SH-SY5Y (cell line): Measurements from ENCODE around the gene MLC1.

ENCODE experiments used
- GATA2 ChIP-seq: IDR thresholded peaks from 2 replicates; pipeline ENCODE4 v1.6.1; 2011; ENCODE audit warnings: mild to moderate bottlenecking, low read depth, low read length
- GATA3 ChIP-seq: IDR thresholded peaks from 2 replicates; pipeline ENCODE4 v1.6.1; 2011; ENCODE audit warnings: low read depth, mild to moderate bottlenecking, low read length, moderate library complexity

MLC1 gene

GRCh38 chr22:50085211-50085972, at the start of gene MLC1:
Gene MLC1, minus strand, starts transcription at chr22:50085426. Its CDS starts 524 bp downstream, at chr22:50084902.
- TF ChIP-seq GATA3 (no peak), GATA2 (no peak)

- TF ChIP-seq GATA3: no peak
- no peak for TF ChIP-seq GATA2
Measured at GRCh38 chr22:50134481-50134880, 49.3 kb upstream of the MLC1 start.

DNA sequence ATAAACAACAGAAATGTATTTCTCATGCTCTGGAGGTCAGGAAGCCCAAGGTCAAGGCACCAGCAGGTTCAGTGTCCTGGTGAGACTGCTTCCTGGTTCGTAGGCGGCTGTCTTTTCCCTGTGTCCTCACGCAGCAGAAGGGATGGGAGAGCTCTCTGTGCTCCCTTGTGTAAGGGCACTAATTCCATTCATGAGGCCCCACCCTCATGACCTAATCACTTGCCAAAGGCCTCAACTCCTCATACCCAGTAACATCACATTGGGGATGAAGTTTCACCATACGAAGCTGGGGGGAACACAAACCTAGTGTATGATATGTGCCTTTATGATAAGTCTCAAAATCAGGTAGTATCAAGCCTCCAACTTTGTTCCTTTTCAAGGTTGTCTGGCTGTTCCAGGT, 46.7 kb upstream of the MLC1 start:
- TF ChIP-seq GATA3 (no peak), GATA2 (no peak)

DNA sequence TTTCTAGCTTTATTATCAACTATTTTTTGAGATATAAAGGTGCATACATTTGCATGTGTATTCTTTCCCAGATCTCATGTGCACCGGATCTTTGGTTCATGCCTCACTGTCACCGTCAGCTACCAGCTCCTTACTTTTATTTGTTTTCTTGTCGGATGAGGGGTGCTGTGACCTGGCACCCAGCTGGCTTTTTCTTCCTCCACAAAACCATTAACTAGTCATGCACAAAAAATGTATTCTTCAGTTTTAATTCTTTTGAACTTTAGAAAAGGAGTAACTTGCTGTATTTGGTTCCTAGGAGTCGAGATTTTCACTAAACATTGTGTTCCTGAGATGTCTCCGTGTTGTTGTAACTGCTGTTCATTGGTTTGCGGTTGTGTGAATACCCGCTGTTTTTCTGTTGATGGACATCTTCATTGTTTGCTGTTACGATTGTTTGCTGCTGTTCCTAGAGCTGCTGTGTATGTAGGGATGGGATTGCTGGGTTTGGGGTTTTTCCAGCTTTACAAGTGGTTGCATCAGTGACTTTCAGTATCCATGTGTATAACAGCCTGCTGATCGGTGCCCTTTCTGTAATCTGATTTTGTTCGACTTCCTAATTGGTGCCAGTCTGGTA, 44.0 kb upstream of the MLC1 start:
- TF ChIP-seq GATA3: no peak
- no peak for TF ChIP-seq GATA2

GRCh38 chr22:50125029-50125428, 39.8 kb upstream of the MLC1 start:
- TF ChIP-seq GATA3 (no peak), GATA2 (no peak)

- TF ChIP-seq GATA2 (no peak), GATA3 (no peak)
Measured at GRCh38 chr22:50123119-50123518, 37.9 kb upstream of the MLC1 start.

DNA sequence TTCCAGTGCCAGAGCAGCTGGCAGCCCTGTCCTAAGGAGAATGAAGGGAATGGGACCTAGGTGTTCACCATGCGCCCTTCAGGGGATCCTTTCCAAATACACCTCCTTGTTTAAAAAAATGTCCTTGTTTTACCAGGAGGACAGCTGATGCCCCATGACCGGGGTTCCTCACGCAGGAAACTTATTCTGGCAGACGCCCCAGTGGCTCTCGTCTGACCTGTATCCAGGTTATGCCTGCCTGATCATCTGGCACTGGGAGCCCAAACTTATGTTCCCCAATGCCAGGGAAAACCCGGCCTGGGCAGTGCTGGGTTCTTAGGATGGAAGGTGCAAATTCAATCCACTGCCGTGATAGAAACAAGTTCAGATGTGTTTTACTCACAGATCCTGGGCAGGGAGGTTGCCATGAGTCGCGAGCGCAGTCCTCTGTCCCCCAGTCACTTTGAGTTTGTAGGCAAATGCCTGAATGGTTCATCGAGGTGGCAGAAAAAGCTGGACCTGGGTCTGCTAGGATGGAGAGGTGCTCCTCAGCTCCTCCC, 36.0 kb upstream of the MLC1 start:
- TF ChIP-seq GATA3 (no peak), GATA2 (no peak)

GRCh38 chr22:50119768-50120251, 34.6 kb upstream of the MLC1 start:
- TF ChIP-seq GATA2 (no peak), GATA3 (no peak)

DNA sequence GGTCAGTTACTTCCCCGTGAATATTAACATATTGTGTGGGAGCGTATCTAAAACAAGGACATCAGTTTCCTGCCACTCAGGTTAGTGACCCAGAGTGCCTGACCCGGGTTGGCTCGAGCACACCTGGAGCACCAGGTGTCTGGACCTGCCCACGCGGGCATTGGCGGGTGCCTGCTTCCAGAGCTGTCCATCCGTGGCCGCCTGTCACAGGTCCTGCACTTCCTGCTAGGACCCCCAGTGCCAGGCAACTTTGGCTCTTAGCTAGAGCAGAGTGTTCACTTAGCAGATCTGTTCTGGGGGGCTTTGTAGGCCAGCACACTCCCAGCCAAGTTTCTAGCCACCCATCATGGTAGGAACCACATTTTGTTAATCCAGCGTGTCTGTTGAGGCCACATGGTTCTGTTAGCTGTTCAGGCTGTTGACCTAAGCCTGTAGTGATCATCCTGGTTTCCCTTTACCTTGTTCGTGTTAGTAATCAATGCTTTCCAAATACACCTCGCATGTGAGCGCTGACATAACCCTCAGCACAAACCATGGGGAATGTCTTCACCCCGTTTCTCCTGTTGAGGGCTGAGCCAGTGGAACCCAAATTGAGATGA, 34.0 kb upstream of the MLC1 start:
- TF ChIP-seq GATA2: no peak
- no peak for TF ChIP-seq GATA3

DNA sequence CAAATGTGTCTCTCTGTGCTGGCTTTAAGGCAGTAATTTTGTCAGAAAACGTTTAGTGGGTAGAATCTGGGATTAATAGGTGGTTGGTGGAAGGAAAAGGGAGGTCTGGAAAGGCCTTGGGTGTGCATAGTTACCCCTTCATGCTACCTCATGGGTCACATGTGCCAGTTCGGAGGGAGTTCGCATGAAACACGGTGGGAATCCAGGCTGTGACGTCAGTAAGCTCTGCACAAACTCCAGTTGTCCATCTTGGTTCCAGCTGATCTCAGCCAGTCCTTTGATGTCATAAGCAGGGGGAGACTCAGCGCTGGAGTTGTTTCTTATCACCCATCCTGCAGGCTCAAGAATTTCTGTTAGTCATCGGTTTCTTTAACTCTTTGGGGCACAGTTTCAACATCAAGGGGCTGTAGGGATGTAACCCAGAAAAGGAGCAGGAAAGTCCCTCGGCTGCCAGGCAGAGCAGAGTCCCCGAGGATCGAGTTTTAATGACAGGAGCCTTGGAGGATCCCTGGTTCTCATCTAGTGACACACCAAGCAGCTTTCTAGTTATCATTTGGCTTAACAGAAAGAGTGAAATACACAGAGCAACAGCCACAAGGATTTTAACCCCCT, 33.4 kb upstream of the MLC1 start:
- no peak for TF ChIP-seq GATA3
- no peak for TF ChIP-seq GATA2

DNA sequence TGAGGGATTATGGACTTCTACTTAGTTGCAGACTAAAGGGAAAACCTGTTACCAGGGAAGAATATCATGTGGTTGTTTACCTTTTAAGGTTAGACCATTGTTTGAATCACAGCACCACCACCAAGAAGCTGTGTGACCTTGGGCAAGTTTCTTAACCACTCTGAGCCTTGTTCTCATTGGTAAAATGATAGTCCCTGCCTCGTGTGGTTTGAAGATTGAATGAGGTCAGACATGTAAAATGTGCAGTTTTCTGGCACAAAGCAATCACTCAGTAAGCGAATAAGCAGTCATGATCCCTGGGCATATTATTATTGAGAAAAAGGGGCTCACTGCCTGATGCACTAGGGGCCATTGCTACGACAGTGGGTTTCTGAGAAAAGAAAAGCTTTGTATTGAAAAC, 32.9 kb upstream of the MLC1 start:
- TF ChIP-seq GATA2 (no peak), GATA3 (no peak)

DNA sequence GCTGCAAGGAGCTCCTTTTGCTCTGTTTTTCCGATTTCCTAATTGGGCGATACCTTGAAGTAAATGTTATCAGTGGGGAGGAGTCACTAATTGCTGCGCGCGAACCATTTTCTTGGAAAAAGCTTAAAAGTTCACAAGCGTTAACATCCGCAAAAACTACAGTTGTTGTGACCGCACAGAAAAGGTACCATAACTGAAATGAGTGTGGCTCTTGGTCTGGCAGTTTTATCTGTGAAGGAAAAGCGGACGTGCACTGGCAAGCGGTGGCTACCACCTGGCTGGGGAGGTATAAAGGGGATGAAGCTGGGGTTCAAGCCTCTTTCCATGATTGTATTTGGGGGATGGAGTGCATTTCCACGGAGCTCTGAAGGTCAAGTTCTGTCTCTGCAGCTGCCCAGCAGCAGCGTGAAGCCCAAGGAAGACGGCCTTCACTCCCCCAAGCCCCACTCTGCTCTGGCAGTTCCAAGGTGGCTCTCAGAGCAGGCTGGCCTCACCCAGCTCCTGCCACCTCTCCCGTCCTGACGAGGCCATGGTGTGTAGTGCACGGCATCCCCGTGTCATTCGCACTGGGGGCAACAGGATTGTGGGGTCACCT, 32.0 kb upstream of the MLC1 start:
- no peak for TF ChIP-seq GATA3
- no peak for TF ChIP-seq GATA2

DNA sequence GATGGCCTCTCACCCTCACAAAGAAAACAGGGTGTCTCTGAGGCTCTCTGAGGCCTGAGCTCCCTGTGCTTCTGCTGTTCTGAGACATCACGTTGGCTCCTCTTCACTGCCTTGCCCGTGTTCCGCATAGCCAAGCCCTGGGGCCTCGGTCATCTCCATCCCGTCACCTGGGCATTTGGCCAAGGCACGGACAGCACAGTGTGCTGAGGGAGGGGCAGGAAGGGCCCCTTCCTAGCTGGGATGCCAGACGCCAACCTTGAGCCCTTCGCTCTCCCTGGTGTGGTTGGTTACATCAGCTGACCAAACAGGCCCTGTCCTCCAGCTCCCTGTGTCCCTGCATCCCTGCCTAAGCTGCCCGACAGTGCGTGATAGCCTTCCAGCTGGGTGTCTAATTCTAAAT, 30.5 kb upstream of the MLC1 start:
- no peak for TF ChIP-seq GATA3
- no peak for TF ChIP-seq GATA2

- TF ChIP-seq GATA3 (no peak), GATA2 (no peak)
Measured at GRCh38 chr22:50114221-50115021, 29.2 kb upstream of the MLC1 start.
